DOHH2 (cell line): ENCODE data around the gene KCNQ1.

Experiments used
- H3F3A ChIP-seq: fragments of 200-600 bp; sonication (generic), shearing (Covaris generic); 2 replicates; pipeline ENCODE4 v1.6.0; 2016; ENCODE audit warnings: antibody characterized with exemption, mild to moderate bottlenecking; ENCODE audit not compliant: control insufficient read depth, insufficient read depth
- H3K27ac ChIP-seq: fragments of 200-600 bp; sonication (generic); 2 replicates; pipeline ENCODE4 v1.5.1; 2014; ENCODE audit warnings: low read depth, mild to moderate bottlenecking, low read length, moderate library complexity
- H3K27me3 ChIP-seq: fragments of 200-600 bp; sonication (generic); 2 replicates; pipeline ENCODE4 v1.6.1; 2014; ENCODE audit warnings: mild to moderate bottlenecking, low read length, mixed read lengths; ENCODE audit not compliant: control insufficient read depth
- H3K36me3 ChIP-seq: fragments of 200-600 bp; sonication (generic); 2 replicates; pipeline ENCODE4 v1.6.1; 2014; ENCODE audit warnings: mild to moderate bottlenecking, low read length, moderate library complexity, mixed read lengths; ENCODE audit not compliant: control insufficient read depth
- H3K4me1 ChIP-seq: fragments of 200-600 bp; sonication (generic); 2 replicates; pipeline ENCODE4 v1.6.1; 2014; ENCODE audit warnings: mild to moderate bottlenecking, low read length, mixed read lengths; ENCODE audit not compliant: control insufficient read depth
- H3K4me2 ChIP-seq: fragments of 200-600 bp; sonication (generic); 2 replicates; pipeline ENCODE4 v1.6.0; 2014; ENCODE audit warnings: mild to moderate bottlenecking, low read length, moderate library complexity
- H3K4me3 ChIP-seq: fragments of 200-600 bp; sonication (generic); 2 replicates; pipeline ENCODE4 v1.5.1; 2014; ENCODE audit warnings: mild to moderate bottlenecking, low read length, mixed read lengths
- H3K79me2 ChIP-seq: fragments of 200-600 bp; sonication (generic); 2 replicates; pipeline ENCODE4 v1.6.1; 2014; ENCODE audit warnings: mild to moderate bottlenecking, low read length, mixed read lengths; ENCODE audit not compliant: control insufficient read depth
- H3K9me2 ChIP-seq: fragments of 200-600 bp; sonication (generic); replicated peaks from 2 replicates; pipeline ENCODE4 v1.6.1; 2014; ENCODE audit warnings: mild to moderate bottlenecking, low read length, mixed read lengths; ENCODE audit not compliant: control insufficient read depth
- H3K9me3 ChIP-seq: fragments of 200-600 bp; sonication (generic); 2 replicates; pipeline ENCODE4 v1.6.1; 2014; ENCODE audit warnings: antibody characterized with exemption, low read length, mixed read lengths; ENCODE audit not compliant: control insufficient read depth, insufficient read depth
- H4K20me1 ChIP-seq: fragments of 200-600 bp; sonication (generic); 2 replicates; pipeline ENCODE4 v1.6.0; 2014; ENCODE audit warnings: low read depth, mild to moderate bottlenecking, antibody characterized with exemption, low read length, moderate library complexity; ENCODE audit not compliant: control insufficient read depth, insufficient read depth
- CTCF ChIP-seq: fragments of 200-600 bp; sonication (generic); IDR thresholded peaks from one replicate; pipeline ENCODE4 v1.5.1; 2014; ENCODE audit warnings: antibody characterized with exemption, mild to moderate bottlenecking, low read depth, low read length; ENCODE audit not compliant: poor library complexity, severe bottlenecking
- EZH2phosphoT487 ChIP-seq: fragments of 200-600 bp; sonication (generic); IDR thresholded peaks from 2 replicates; pipeline ENCODE4 v1.6.1; 2017; ENCODE audit warnings: borderline replicate concordance, mild to moderate bottlenecking, antibody characterized with exemption, low read length, moderate library complexity, mixed read lengths

KCNQ1 gene

GRCh38 chr11:2528301-2529050 lies 83.7 kb downstream of the KCNQ1 start:
- H3K4me1 ChIP-seq: peaks cover 17% of the 10 kb centered on the region
- no peak overlapping the region for H3K4me3 ChIP-seq
- H3K9me3 ChIP-seq: no peaks in the 10 kb centered on the region
- peaks cover 10% of the 10 kb centered on the region for H4K20me1 ChIP-seq
- no peaks in the 10 kb centered on the region for H3F3A ChIP-seq
- H3K36me3 ChIP-seq: no peaks in the 10 kb centered on the region
- H3K27me3 ChIP-seq: 0 out of 2 replicates have a peak, but pooled peaks cover 4% of the 10 kb centered on the region
- no peaks in the 10 kb centered on the region for H3K9me2 ChIP-seq
- no peak overlapping the region for H3K4me2 ChIP-seq
- H3K79me2 ChIP-seq: no peaks in the 10 kb centered on the region
- TF ChIP-seq CTCF: no peak
- no peak for TF ChIP-seq EZH2phosphoT487
- H3K27ac ChIP-seq: no peak overlapping the region

GRCh38 chr11:2529173-2529572 lies 84.4 kb downstream of the KCNQ1 start:
- Histone ChIP-seq H3K36me3 (no peaks in the 10 kb centered on the region), H3K9me2 (no peaks in the 10 kb centered on the region), H4K20me1 (peaks cover 10% of the 10 kb centered on the region), H3K27me3 (0 out of 2 replicates have a peak, but pooled peaks cover 5% of the 10 kb centered on the region), H3K79me2 (no peaks in the 10 kb centered on the region), H3K4me3 (no peak overlapping the region), H3K4me2 (no peak overlapping the region), H3K27ac (no peak overlapping the region), H3F3A (no peaks in the 10 kb centered on the region), H3K9me3 (no peaks in the 10 kb centered on the region), H3K4me1 (peaks cover 17% of the 10 kb centered on the region)
- TF ChIP-seq CTCF (no peak), EZH2phosphoT487 (no peak)

- H3K4me1 ChIP-seq: peaks cover 17% of the 10 kb centered on the region
- 0 out of 2 replicates have a peak, but pooled peaks cover 5% of the 10 kb centered on the region for H3K27me3 ChIP-seq
- H3K27ac ChIP-seq: no peak overlapping the region
- H3K36me3 ChIP-seq: no peaks in the 10 kb centered on the region
- H4K20me1 ChIP-seq: peaks cover 10% of the 10 kb centered on the region
- no peak for TF ChIP-seq EZH2phosphoT487
- H3K9me2 ChIP-seq: no peaks in the 10 kb centered on the region
- H3K4me3 ChIP-seq: no peak overlapping the region
- no peaks in the 10 kb centered on the region for H3K9me3 ChIP-seq
- H3K79me2 ChIP-seq: no peaks in the 10 kb centered on the region
- no peaks in the 10 kb centered on the region for H3F3A ChIP-seq
- no peak overlapping the region for H3K4me2 ChIP-seq
Measured at GRCh38 chr11:2529636-2530035, 84.8 kb downstream of the KCNQ1 start.

DNA sequence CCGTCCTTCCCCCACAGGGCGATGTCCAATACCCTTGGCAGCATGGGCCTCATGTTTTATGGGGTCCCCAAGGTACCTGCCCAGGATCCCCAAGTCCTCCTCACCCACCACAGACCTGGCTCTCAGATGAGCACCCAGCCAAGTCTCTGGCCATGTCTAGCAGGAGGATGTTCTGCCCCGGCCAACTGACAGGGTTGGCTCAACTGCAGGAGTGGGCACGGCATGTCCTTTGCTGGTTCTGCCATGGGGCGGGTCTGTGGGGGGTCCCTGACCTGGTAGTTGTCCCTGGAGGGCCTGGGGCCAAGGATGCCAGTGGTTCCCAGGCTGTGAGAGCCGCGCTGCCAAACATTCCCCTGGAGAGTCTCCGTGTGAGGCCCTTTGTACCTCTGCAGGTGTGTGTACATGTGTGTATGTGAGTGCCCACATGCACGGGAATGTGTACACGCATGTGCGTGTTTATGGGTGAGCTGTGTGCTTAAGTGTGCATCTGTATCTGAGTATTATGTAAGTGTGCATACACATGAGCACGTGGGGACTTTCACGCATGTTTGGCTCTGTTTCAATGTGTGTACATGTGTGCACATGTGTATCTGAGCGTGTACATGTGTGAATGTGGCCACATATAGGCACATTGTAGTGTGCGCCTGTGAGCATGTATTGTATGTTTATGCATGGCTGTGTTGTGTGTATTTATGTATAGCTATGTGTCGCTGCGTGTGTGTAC lies 85.5 kb downstream of the KCNQ1 start:
- Histone ChIP-seq H3K27me3 (0 out of 2 replicates have a peak, but pooled peaks cover 5% of the 10 kb centered on the region), H3K4me1 (peaks cover 17% of the 10 kb centered on the region), H3F3A (no peaks in the 10 kb centered on the region), H3K4me3 (no peak overlapping the region), H3K9me3 (no peaks in the 10 kb centered on the region), H3K9me2 (no peaks in the 10 kb centered on the region), H3K79me2 (no peaks in the 10 kb centered on the region), H3K27ac (no peak overlapping the region), H4K20me1 (peaks cover 10% of the 10 kb centered on the region), H3K36me3 (no peaks in the 10 kb centered on the region), H3K4me2 (no peak overlapping the region)
- TF ChIP-seq CTCF (no peak), EZH2phosphoT487 (no peak)
